ENCODE measurements around the gene UCP2.

The UCP2 gene, protein sequence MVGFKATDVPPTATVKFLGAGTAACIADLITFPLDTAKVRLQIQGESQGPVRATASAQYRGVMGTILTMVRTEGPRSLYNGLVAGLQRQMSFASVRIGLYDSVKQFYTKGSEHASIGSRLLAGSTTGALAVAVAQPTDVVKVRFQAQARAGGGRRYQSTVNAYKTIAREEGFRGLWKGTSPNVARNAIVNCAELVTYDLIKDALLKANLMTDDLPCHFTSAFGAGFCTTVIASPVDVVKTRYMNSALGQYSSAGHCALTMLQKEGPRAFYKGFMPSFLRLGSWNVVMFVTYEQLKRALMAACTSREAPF

GRCh38 chr11:73982595-73982989 lies at the start of gene UCP2:
UCP2 (minus strand) TSS chr11:73982843; CDS start chr11:73978378, 4,465 bp downstream.
- DNase-seq (ENCODE audit: low read depth), result peak; percentile 90

DNA sequence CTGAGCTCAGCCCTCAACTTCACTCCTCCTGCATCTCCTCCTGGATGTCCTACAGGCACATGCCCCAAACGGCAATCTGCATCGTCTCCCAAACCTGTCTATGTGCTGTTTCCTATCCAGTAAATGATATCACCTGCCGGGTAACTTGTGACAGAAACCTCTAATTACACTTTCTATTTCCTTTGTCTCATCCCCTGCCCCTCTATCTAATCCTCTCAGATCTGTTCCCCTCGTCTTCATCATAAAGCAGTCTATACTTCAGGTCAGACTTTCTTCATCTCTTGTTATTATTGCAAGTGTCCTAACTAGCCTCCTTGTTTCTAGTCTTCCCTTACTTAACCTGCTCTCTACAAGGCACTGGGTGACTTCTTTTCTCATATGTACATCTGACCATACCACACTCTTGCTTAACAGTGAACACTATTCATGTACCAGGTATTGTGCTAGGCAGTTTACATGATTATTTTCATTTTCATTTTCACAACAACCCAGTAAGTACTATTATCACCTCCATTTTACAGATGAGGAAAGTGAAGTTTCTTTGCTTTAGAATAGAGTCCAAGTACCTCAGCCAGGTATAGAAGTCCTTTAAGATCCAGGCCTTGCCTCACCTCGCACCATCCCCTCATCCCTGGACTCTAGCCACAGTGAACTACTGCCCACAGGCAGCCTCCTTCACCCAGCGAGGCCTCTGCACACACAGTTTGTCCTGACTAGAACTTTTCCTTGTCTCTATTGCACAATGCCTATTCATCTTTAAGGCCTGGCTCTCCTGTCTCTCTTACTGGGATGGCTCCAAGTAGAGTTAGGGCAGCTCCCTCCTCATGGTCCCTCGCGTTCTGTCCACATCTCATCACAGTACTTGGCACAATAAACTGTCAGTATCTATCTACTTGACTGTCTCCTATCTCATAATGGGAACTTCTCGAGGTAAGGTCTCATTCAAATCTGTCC lies 48.4 kb upstream of the UCP2 start:
- no peak for DNase-seq (ENCODE audit: low read depth)

GRCh38 chr11:74025467-74026166 lies 43.0 kb upstream of the UCP2 start:
- no peak for DNase-seq (ENCODE audit: low read depth)

DNA sequence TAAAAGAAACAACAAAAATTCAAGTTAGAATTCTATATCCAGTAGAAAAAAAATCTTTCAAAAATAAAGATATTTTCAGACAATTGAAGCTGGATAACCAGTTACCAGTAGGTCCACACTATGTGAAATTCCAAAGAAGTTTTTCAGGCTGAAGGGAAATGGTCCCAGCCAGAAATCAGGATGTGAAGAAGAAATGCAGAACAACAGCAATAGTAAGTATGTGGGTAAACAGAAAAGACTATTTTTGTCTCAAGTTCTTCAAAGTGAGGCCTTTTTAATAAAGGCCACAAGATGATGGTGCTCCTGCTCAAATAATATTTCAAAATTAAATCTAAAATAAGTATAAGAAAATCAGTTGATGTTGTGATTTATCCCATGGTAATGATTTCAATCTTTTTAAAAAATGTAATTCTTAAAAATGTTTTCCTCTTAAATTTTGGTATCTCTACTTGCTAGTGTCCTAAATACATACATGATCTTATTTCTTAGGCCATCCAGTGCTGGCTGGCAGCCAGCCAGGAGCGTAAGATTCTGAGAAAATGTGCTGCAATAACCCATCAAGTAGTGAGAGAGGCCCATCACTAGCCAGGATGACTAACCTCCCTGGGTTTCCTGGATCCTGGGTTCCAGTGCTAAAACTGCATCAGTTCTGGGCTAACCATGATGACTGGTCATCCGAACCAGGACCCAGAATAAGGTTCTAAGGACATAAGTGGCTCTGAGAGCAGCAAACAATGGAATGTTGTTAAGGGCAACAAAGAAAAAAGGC lies 41.8 kb upstream of the UCP2 start:
- peak; percentile 60 for DNase-seq (ENCODE audit: low read depth)

- no peak for DNase-seq (ENCODE audit: low read depth)
These were observed 40.6 kb upstream of the UCP2 start for GRCh38 chr11:74023276-74023675.

DNA sequence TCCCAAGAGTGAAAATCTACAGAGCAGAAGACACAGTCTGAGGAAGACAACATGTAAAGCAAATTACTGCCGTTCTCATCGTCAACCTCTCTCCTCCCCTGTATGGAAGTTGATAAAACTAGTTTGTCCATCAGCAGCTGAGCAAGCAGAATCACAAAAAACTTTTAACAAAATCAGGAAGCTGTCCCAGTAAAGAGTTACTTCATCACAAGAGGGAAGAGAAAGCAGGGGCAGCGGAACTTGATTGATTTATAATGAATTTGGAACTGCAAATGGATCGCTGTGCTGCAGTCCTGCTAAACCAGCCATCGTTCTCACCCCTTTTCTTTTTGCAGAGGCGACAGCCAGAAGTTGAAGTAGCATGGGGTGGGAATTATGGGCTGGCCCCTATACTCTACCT lies 39.9 kb upstream of the UCP2 start:
- no peak for DNase-seq (ENCODE audit: low read depth)

DNA sequence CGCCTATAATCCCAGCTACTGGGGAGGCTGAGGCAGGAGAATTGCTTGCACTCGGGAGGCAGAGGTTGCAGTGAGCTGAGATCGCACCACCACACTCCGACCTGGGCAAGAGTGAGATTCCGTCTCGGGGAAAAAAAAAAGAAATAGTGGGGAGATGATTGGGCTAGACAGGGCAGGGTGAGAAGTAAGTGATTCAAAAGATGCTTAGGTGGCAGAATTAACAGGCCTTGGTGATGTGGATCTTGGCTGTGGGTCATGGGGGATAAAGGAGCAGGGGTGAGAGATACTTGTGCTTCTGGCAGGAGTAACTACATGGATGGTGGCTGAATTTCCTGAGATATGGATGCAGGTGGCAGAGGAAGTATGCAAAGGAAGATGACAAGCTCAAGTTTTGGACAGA lies 39.4 kb upstream of the UCP2 start:
- no peak for DNase-seq (ENCODE audit: low read depth)

DNA sequence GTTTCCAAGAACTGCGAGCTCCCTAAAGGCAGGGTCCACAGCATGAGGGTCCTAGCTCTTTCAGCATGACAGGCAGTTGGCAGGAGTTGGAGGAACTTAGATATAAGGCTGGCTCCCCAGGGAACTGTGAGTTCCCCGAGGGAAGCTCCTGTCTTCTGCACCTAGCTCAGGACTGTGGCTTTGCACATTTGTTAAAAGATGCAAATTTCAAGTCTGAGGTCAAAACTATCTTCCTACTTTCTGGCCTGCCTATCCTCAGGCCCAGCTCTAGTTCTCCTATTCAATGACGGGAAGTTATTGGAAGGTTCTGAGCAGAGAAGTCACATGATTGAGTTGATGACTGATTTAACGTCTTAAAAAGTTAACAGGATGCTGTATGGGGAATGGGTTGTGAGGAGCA lies 37.9 kb upstream of the UCP2 start:
- DNase-seq (ENCODE audit: low read depth), result no peak

DNA sequence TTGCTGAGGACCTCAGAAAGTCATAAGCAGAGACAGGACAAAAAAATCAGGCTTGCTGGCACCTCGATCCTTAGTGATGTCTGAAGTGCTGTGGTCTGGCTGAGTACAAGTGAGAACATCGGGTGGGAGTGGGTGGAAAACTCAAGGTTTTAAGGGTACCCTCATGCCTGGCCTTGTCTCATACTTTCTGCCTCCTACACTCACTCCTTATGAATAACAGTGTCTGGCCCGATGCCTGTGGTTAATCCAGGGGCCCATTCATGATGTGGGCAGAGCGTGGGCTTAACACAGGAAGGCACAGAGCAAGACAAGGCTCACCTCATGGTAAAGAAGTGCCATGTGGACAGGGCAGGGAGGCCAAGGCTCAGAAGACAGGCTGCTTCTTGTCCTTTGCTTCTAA lies 37.2 kb upstream of the UCP2 start:
- peak; percentile 67 for DNase-seq (ENCODE audit: low read depth)

DNA sequence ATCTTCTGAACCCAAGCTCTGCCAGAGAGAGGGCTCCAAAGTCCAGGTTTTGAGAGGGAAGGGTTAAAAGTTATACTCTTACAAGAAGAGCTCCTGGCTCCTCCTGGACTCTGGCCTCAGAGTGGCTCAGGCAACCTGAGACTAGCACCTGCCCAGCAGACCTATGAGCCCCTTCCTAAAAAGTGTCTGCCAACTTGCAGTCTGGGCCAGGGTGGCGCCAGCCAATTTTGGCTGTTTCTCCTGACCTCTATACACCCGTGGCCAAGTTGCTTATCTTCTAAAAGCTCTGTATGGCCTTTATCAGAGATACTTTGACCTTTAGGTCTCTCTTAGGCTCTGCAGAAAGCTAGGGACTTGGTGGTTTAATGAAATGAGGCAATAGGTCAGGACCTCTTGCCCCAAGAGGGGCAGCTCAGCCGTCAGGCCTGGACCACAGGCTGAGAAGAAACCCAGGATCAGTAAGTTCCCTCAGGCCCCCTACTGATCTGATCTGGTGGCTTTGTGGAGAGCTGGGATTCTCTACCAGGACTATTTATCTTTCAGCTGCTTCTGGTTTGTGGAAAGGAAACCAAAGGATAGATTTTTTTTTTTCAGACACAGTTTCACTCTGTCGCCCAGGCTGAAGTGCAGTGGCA lies 36.6 kb upstream of the UCP2 start:
- DNase-seq (ENCODE audit: low read depth), result no peak

DNA sequence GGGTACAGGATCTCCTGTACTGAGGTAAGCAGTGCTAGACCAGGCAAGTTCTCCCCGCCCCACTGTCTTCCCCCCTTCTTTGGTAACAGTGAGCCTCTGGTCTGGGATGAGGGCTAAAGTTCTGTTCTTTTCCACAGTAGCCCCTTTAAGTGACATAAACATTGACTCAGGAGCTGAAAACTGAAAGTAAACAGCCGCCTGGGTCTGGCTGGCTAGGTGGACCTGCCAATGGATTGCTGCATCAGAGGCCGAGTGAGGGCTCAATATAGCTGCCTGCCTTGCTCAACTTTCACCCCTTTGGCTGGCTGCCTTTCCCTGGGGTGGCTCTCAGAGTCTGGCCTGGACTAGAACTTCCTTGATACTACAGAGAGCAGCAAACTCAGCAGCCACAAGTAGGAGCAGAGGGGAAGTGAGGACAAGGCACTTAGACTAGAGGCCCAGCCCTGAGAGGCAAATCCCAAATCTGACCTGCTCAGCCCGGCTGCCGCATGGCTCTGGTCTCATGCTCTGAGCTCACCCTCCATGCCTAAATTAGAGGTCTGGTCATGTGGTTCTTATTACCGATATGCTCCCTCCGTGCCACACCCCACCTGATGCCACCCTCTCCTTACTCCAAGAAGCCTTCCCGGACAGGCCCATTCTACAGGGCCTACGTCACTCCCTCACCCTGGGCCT lies 35.8 kb upstream of the UCP2 start:
- no peak for DNase-seq (ENCODE audit: low read depth)

DNA sequence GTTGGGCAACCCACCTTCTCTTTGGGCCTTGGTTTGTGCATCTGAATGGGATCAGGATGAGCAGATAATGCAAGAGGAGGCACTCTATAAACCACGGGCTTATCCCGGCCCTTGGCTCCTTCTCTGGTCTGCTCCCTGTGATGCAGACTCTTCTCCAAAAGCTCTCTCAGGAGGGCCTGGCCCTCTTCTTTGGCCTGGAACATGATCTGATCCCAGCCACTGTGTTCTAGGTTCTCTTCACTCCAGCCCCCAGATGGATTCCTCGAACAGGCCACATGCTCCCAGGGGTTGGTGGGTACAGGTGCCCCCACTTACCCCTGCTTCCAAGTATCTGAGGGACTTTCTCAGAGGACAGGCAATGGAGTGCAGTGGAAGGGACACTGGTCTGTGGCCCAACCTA lies 35.0 kb upstream of the UCP2 start:
- no peak for DNase-seq (ENCODE audit: low read depth)

- no peak for DNase-seq (ENCODE audit: low read depth)
These were observed 33.5 kb upstream of the UCP2 start for GRCh38 chr11:74015919-74016684.

DNA sequence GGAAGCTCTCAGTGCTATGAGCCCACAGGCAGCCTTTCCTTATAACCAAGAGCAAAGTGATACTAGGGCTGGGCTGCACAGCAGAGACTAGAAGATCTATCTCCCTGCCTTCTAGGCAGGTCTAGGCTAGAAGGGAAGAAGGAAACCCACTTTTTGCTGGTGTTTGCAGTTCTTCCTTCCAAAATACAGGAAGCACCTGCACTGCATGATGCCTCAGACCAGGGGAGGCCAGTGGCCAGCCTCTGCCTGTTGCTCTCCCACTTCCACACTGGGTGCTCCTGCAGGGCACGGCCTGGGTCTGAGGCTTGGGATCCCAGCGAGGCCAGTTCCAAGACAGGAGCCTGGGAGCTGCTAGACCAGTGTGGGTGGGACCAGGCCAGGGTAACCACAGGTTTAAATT lies 32.2 kb upstream of the UCP2 start:
- no peak for DNase-seq (ENCODE audit: low read depth)

- DNase-seq (ENCODE audit: low read depth), result no peak
These were observed 30.5 kb upstream of the UCP2 start for GRCh38 chr11:74013141-74013540.

DNA sequence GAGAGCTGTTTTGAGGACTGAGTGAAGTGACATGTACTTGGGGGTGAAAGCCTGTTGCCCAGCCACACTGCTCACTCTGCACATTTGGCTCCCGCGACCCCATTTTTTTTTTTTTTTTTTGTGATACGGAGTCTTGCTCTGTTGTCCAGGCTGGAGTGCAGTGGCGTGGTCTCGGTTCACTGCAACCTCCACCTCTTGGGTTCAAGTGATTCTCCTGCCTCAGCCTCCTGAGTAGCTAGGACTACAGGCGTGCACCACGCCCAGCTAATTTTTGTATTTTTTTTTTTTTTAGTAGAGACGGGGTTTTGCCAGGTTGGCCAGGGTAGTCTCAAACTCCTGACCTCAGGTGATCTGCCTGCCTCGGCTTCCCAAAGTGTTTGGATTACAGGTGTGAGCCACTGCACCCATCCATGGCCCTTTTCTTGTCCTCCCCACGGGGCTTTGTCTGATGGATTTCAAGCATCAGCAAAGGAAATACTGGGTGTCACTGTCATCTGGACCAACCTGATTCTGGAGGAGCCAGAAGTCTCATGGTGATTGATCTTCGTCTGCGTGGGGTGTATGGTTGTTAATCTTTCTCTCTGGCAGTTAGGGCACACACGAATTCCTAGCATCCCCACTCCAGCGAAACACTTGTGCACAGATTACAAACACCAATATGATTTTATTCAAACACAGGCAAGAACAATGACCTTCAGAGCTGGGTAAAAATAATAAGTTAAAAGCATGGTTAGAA lies 29.6 kb upstream of the UCP2 start:
- no peak for DNase-seq (ENCODE audit: low read depth)

- DNase-seq (ENCODE audit: low read depth), result peak; percentile 60
These were observed 28.9 kb upstream of the UCP2 start for GRCh38 chr11:74011360-74012073.

Data from activated T-cell treated with anti-CD3 and anti-CD28 coated beads for 48 hours (primary cell).